Esophagus muscularis mucosa (tissue), 4 donors: Measurements from ENCODE around the gene SEL1L.

Experiments used
- CTCF ChIP-seq, 3 experiments: fragments of 200-600 bp in 2 of 3; fragments of 450-650 bp in 1 of 3; sonication (generic) in 2 of 3; IDR thresholded peaks; one replicate each; pipeline ENCODE4 v1.5.1; 2017 to 2019; ENCODE audit warnings: antibody characterized with exemption in 3 of 3, mild to moderate bottlenecking in 2 of 3, moderate library complexity in 1 of 3
- EP300 ChIP-seq: sonication (generic); formaldehyde crosslinking; IDR thresholded peaks from one replicate; pipeline ENCODE4 v1.6.1; 2017; ENCODE audit warnings: antibody characterized with exemption
- POLR2A ChIP-seq: fragments of 450-650 bp; IDR thresholded peaks from one replicate; pipeline ENCODE4 v1.6.1; 2017; ENCODE audit warnings: antibody characterized with exemption, moderate library complexity, mild to moderate bottlenecking, low read depth

DNA sequence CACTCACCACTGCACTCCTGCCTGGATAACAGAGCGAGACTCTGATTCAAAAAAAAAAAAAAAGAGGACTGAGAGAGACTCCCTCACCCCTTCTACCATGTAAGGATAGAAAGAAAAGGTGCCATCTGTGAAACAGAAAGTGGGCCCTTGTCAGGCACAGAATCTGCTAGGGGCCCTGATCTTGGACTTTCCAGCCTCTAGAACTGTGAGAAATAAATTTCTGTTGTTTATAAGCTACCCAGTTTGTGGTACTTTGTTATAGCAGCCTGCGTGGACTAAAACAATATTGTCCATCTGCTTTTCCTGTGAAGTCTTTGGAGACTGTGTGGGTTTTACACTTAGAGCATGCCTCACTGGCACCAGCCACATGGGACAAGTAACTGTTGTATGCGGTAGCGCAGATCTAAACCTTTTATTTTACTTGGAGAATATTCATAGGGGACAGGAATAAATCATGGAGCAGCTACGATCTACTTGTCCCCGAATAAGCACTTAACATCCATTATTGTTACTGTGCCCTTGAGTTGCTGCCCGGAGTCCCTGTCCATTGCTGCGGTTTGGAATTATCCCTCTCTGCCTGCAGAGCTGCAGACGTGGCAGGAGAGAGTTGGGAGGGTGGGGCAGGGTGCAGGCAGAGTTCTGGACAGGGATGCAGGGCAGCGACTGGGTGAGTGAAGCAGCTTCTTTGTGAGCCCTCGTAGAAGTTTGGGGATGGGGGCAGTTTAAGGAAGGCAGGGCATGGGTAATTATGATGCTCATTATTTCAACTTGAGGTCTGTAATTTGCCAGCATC is 81.1 kb downstream of the SEL1L start:
- no peak for TF ChIP-seq POLR2A
- no peak for TF ChIP-seq CTCF (IDR thresholded peaks at IDR 0.05)
- no peak for TF ChIP-seq EP300
